PFSK-1 (cell line): ENCODE data around the gene NPPC.

ENCODE experiments used
- FOXP2 ChIP-seq: optimal IDR thresholded peaks from 2 replicates; pipeline ENCODE3; 2011; ENCODE audit warnings: borderline replicate concordance, control low read depth, inconsistent platforms; ENCODE audit not compliant: insufficient read depth; ENCODE audit errors: extremely low read length, extremely low read depth
- POLR2AphosphoS5 ChIP-seq: IDR thresholded peaks from 2 replicates; pipeline ENCODE4 v1.6.1; 2012; ENCODE audit warnings: low read depth, mild to moderate bottlenecking, control low read depth, low read length, moderate library complexity
- REST ChIP-seq, 2 experiments: IDR thresholded peaks; 2 replicates each; pipeline versions ENCODE4 v1.6.1 to v1.8.0; 2011 to 2012; ENCODE audit warnings: low read depth in 2 of 2, low read length in 2 of 2, control low read depth in 1 of 2, inconsistent platforms in 1 of 2, mild to moderate bottlenecking in 1 of 2, moderate library complexity in 1 of 2; ENCODE audit not compliant: insufficient read depth in 1 of 2
- SIN3A ChIP-seq: IDR thresholded peaks from 2 replicates; pipeline ENCODE4 v1.6.1; 2012; ENCODE audit warnings: mild to moderate bottlenecking, low read length, moderate library complexity, borderline replicate concordance; ENCODE audit not compliant: insufficient read depth
- TAF1 ChIP-seq: IDR thresholded peaks from 2 replicates; pipeline ENCODE4 v1.6.1; 2012; ENCODE audit warnings: low read length, control low read depth, borderline replicate concordance; ENCODE audit not compliant: insufficient read depth

NPPC gene

GRCh38 chr2:231966886-231967285 lies 40.7 kb upstream of the NPPC start:
- no peak for TF ChIP-seq FOXP2
- no peak for TF ChIP-seq POLR2AphosphoS5
- no peak for TF ChIP-seq TAF1
- TF ChIP-seq REST (IDR thresholded peaks at IDR 0.05; ENCODE audit: insufficient read depth in 1 of 2, low read depth in 2 of 2, low read length in 2 of 2): no peak
- no peak for TF ChIP-seq SIN3A

DNA sequence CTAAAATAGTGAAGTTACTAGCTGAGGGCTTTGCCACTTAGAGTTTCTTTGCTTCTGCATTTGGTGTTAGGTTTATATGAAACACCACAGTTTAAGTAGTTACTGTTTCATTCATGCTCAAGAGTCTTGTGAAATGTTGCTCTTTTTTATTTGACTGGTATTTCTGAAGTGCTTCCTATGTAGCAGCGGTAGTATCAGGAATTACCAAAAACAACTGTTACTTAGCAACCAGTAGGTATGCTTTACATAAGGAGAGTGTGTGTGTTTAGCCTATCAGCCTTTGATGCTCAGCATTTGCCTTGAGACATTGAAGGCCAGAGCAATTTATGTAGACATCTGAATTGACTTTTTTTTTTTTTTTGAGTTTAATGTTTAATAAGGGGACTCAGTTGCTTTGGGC lies 38.9 kb upstream of the NPPC start:
- TF ChIP-seq TAF1 (no peak), REST (IDR thresholded peaks at IDR 0.05; ENCODE audit: insufficient read depth in 1 of 2, low read depth in 2 of 2, low read length in 2 of 2) (no peak)

DNA sequence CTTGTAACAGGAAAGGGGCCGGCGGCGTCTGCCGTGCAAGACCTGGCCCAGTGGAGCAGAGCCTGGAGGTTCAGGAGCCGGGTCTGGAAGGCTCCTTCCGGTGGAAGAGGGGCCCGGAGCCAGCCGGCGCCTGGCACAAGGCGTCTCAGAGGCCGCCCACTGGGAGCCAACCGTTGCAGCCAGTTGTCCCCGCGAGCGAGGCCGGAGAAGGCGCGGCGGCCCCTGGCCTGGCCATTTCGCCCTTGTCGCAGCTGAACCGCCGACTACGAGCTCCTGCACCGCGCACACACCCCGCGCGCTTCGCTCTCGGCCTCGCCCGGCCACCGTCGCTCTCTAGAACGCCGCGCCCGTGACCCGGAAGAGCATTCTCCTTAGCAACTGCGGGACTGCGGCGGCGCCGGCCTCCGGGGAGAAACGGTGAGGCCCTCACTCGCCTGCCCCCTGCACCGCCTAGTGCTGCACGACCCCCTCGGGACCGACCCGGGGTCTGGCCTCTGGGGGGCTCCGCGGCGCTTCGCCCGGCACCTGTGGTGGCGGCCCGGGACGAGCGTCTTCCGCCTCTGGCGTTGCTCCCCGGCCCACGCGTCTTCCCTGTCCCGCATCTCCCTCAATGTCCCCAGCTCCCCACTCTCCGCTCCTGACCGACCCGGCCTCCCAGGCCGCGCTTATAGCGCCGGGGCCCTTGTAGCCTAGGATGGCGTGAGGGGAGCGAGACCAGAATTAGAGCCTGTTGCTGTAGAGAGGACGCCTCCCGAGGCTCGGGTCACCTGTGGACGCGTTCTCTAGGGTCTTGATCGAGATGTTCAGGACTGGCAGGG lies 35.4 kb upstream of the NPPC start, which contains the start of gene DIS3L2:
Gene DIS3L2 (plus strand): TSS at position 365 of the 818 bp plus-strand sequence. CDS start 53,215 bp downstream, outside the sequence.
- TF ChIP-seq TAF1 (0 out of 2 replicates have a peak, but pooled peaks have one; percentile 42), REST (IDR thresholded peaks at IDR 0.05; ENCODE audit: insufficient read depth in 1 of 2, low read depth in 2 of 2, low read length in 2 of 2) (0 out of 4 replicates have a peak, but pooled peaks of 1 of the 2 experiments have one; percentile 29), POLR2AphosphoS5 (peak; percentile 67), SIN3A (no peak), FOXP2 (peak; percentile 67)

DNA sequence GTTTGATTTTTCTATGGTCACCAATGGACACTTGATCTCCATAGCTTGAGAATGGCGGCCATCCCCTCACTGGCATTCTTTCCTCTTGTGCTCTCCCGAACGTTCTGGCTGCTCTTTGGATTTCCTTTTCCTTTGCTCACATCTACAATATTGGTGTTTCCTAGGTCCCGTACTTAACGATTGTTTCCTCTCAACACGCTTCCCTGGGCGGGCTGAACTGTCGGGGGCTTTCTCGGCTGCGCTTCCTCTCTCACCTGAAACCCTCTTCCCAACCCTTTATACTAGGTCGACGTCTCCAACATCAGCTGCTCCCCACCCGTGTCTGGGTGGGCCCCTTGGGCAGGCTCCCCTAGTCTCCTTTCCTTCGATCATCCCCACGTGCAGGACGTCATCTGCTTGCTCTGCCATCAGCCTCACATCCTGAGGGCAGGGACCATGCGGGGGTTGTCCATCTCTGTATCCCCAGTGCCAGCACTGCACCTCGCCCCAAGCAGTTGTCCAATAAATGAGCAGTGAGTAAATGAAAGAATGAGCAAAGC lies 34.7 kb upstream of the NPPC start:
- no peak for TF ChIP-seq POLR2AphosphoS5
- TF ChIP-seq FOXP2: no peak
- TF ChIP-seq TAF1: no peak
- no peak for TF ChIP-seq REST (IDR thresholded peaks at IDR 0.05; ENCODE audit: insufficient read depth in 1 of 2, low read depth in 2 of 2, low read length in 2 of 2)
- TF ChIP-seq SIN3A: no peak
